ENCODE results near the gene TNNI3.
"Not testable (repeated sequence)": the region's sequence is repeated elsewhere in the genome, so short reads cannot be mapped to it uniquely, and the experiment has no call there.

The TNNI3 gene

GRCh38 chr19:55157064-55157908 is at the start of gene TNNI3:
TNNI3 (minus strand) TSS chr19:55157732; CDS start chr19:55157589, 143 bp downstream.
- DNase-seq (ENCODE audit: low read depth): no peak

- DNase-seq (ENCODE audit: low read depth): no peak
These were observed 49.4 kb upstream of the TNNI3 start for GRCh38 chr19:55206664-55207500.

- not testable (repeated sequence) for DNase-seq (ENCODE audit: low read depth)
These were observed 44.7 kb upstream of the TNNI3 start for GRCh38 chr19:55202199-55202598.

GRCh38 chr19:55199620-55200204 is 42.2 kb upstream of the TNNI3 start:
- no peak for DNase-seq (ENCODE audit: low read depth)

- DNase-seq (ENCODE audit: low read depth): no peak
These were observed 41.1 kb upstream of the TNNI3 start for GRCh38 chr19:55198651-55199050.

- no peak for DNase-seq (ENCODE audit: low read depth)
These were observed 40.0 kb upstream of the TNNI3 start for GRCh38 chr19:55197528-55197927.

- DNase-seq (ENCODE audit: low read depth): no peak
These were observed 39.3 kb upstream of the TNNI3 start for GRCh38 chr19:55196803-55197202.

- DNase-seq (ENCODE audit: low read depth): no peak
These were observed 35.9 kb upstream of the TNNI3 start for GRCh38 chr19:55193481-55193880.

GRCh38 chr19:55189403-55189835 is 31.9 kb upstream of the TNNI3 start:
- DNase-seq (ENCODE audit: low read depth): no peak

- no peak for DNase-seq (ENCODE audit: low read depth)
These were observed 31.1 kb upstream of the TNNI3 start for GRCh38 chr19:55188625-55189024.

GRCh38 chr19:55186080-55186479 is 28.5 kb upstream of the TNNI3 start:
- no peak for DNase-seq (ENCODE audit: low read depth)

GRCh38 chr19:55181740-55182139 is 24.2 kb upstream of the TNNI3 start:
- DNase-seq (ENCODE audit: low read depth): no peak

- no peak for DNase-seq (ENCODE audit: low read depth)
These were observed 22.3 kb upstream of the TNNI3 start, which contains the start of gene SYT5 for GRCh38 chr19:55179606-55180484. SYT5 (minus strand) TSS chr19:55180289; CDS start chr19:55179041, 1,248 bp downstream.

GRCh38 chr19:55178781-55179599 is 21.5 kb upstream of the TNNI3 start:
- peak; percentile 94 for DNase-seq (ENCODE audit: low read depth)

- DNase-seq (ENCODE audit: low read depth): no peak
These were observed 18.5 kb upstream of the TNNI3 start for GRCh38 chr19:55176076-55176475.

GRCh38 chr19:55175117-55175867 is 17.8 kb upstream of the TNNI3 start:
- no peak for DNase-seq (ENCODE audit: low read depth)

- DNase-seq (ENCODE audit: low read depth): no peak
These were observed 17.0 kb upstream of the TNNI3 start for GRCh38 chr19:55174425-55175116.

- no peak for DNase-seq (ENCODE audit: low read depth)
These were observed 16.3 kb upstream of the TNNI3 start for GRCh38 chr19:55173714-55174409.
